HEK293 (cell line): ENCODE data around the gene ELAVL2.

ENCODE experiments used
- FEZF1 ChIP-seq: fragments of 450-650 bp; formaldehyde crosslinking; IDR thresholded peaks from 2 replicates; pipeline ENCODE4 v1.5.1; 2016; ENCODE audit warnings: missing biosample characterization, missing genetic modification characterization
- GLIS1 ChIP-seq: fragments of 450-650 bp; formaldehyde crosslinking; IDR thresholded peaks from 2 replicates; pipeline ENCODE4 v1.5.1; 2016; ENCODE audit warnings: missing biosample characterization, missing genetic modification characterization
- HOXA7 ChIP-seq: sonication (generic); formaldehyde crosslinking; IDR thresholded peaks from 2 replicates; pipeline ENCODE4 v1.8.1; 2022; ENCODE audit warnings: missing genetic modification reagents, borderline replicate concordance
- KLF1 ChIP-seq: fragments of 450-650 bp; formaldehyde crosslinking; IDR thresholded peaks from 2 replicates; pipeline ENCODE4 v1.5.1; 2016; ENCODE audit warnings: missing biosample characterization, missing genetic modification characterization
- KLF17 ChIP-seq: fragments of 450-650 bp; formaldehyde crosslinking; IDR thresholded peaks from 2 replicates; pipeline ENCODE4 v1.5.1; 2016; ENCODE audit warnings: missing biosample characterization, missing genetic modification characterization
- OSR2 ChIP-seq: fragments of 450-650 bp; formaldehyde crosslinking; IDR thresholded peaks from 2 replicates; pipeline ENCODE4 v1.5.1; 2016; ENCODE audit warnings: missing biosample characterization, missing genetic modification characterization
- OVOL3 ChIP-seq: fragments of 450-650 bp; formaldehyde crosslinking; IDR thresholded peaks from 2 replicates; pipeline ENCODE4 v1.5.1; 2016; ENCODE audit warnings: missing biosample characterization, missing genetic modification characterization
- PATZ1 ChIP-seq: fragments of 450-650 bp; formaldehyde crosslinking; IDR thresholded peaks from 2 replicates; pipeline ENCODE4 v1.5.1; 2016; ENCODE audit warnings: missing biosample characterization, missing genetic modification characterization
- PBX3 ChIP-seq: sonication (generic); formaldehyde crosslinking; IDR thresholded peaks from 2 replicates; pipeline ENCODE4 v1.8.1; 2022; ENCODE audit warnings: mild to moderate bottlenecking, moderate library complexity, missing genetic modification reagents
- RBAK ChIP-seq: fragments of 450-650 bp; formaldehyde crosslinking; IDR thresholded peaks from 2 replicates; pipeline ENCODE4 v1.5.1; 2016; ENCODE audit warnings: missing biosample characterization, missing genetic modification characterization
- SALL2 ChIP-seq: fragments of 450-650 bp; formaldehyde crosslinking; IDR thresholded peaks from 2 replicates; pipeline ENCODE4 v1.5.0; 2017; ENCODE audit warnings: missing biosample characterization, mild to moderate bottlenecking, missing genetic modification characterization, borderline replicate concordance
- YY1 ChIP-seq: fragments of 450-650 bp; formaldehyde crosslinking; IDR thresholded peaks from 2 replicates; pipeline ENCODE4 v1.5.1; 2018; ENCODE audit warnings: missing biosample characterization, missing genetic modification characterization
- ZNF223 ChIP-seq: fragments of 450-650 bp; formaldehyde crosslinking; IDR thresholded peaks from 2 replicates; pipeline ENCODE4 v1.5.1; 2016; ENCODE audit warnings: missing biosample characterization, missing genetic modification characterization
- ZNF274 ChIP-seq, 2 experiments: fragments of 200-500 bp in 1 of 2; fragments of 450-650 bp in 1 of 2; sonication (Bioruptor generic) in 1 of 2; formaldehyde crosslinking in 1 of 2; IDR thresholded peaks; 2 replicates each; pipeline versions ENCODE4 v1.5.1 to v1.6.1; 2014 to 2016; ENCODE audit warnings: borderline replicate concordance in 1 of 2, inconsistent platforms in 1 of 2, low read length in 1 of 2, missing biosample characterization in 1 of 2, missing genetic modification characterization in 1 of 2
- ZNF311 ChIP-seq: fragments of 450-650 bp; formaldehyde crosslinking; IDR thresholded peaks from 2 replicates; pipeline ENCODE4 v1.5.1; 2017; ENCODE audit warnings: missing biosample characterization, missing genetic modification characterization, borderline replicate concordance
- ZNF416 ChIP-seq: fragments of 450-650 bp; formaldehyde crosslinking; IDR thresholded peaks from 2 replicates; pipeline ENCODE4 v1.5.1; 2016; ENCODE audit warnings: missing biosample characterization, missing genetic modification characterization
- ZNF521 ChIP-seq: fragments of 450-650 bp; formaldehyde crosslinking; IDR thresholded peaks from 2 replicates; pipeline ENCODE4 v1.5.1; 2017; ENCODE audit warnings: missing biosample characterization, mild to moderate bottlenecking, missing genetic modification characterization
- ZNF548 ChIP-seq: fragments of 450-650 bp; formaldehyde crosslinking; IDR thresholded peaks from 2 replicates; pipeline ENCODE4 v1.5.1; 2016; ENCODE audit warnings: missing biosample characterization, missing genetic modification characterization
- ZNF580 ChIP-seq: fragments of 450-650 bp; formaldehyde crosslinking; IDR thresholded peaks from 2 replicates; pipeline ENCODE4 v1.5.1; 2016; ENCODE audit warnings: missing biosample characterization, missing genetic modification characterization
- ZNF629 ChIP-seq: fragments of 450-650 bp; formaldehyde crosslinking; IDR thresholded peaks from 2 replicates; pipeline ENCODE4 v1.5.1; 2017; ENCODE audit warnings: missing biosample characterization, missing genetic modification characterization
- ZNF654 ChIP-seq: fragments of 450-650 bp; formaldehyde crosslinking; IDR thresholded peaks from 2 replicates; pipeline ENCODE4 v1.5.1; 2016; ENCODE audit warnings: low read depth, missing biosample characterization, missing genetic modification characterization
- ZNF704 ChIP-seq: fragments of 450-650 bp; formaldehyde crosslinking; IDR thresholded peaks from 2 replicates; pipeline ENCODE4 v1.5.1; 2016; ENCODE audit warnings: missing biosample characterization, missing genetic modification characterization
- ZNF785 ChIP-seq: fragments of 450-650 bp; formaldehyde crosslinking; IDR thresholded peaks from 2 replicates; pipeline ENCODE4 v1.5.1; 2016; ENCODE audit warnings: missing biosample characterization, missing genetic modification characterization
- ZSCAN18 ChIP-seq: fragments of 450-650 bp; formaldehyde crosslinking; IDR thresholded peaks from 2 replicates; pipeline ENCODE4 v1.5.1; 2016; ENCODE audit warnings: missing biosample characterization, missing genetic modification characterization
- ZSCAN30 ChIP-seq: fragments of 450-650 bp; IDR thresholded peaks from 2 replicates; pipeline ENCODE4 v1.5.1; 2018; ENCODE audit warnings: missing biosample characterization, mild to moderate bottlenecking, missing genetic modification characterization, moderate library complexity
- ZSCAN4 ChIP-seq: fragments of 450-650 bp; formaldehyde crosslinking; IDR thresholded peaks from 2 replicates; pipeline ENCODE4 v1.5.1; 2017; ENCODE audit warnings: missing biosample characterization, missing genetic modification characterization

ELAVL2 gene

GRCh38 chr9:23826120-23826629, at the start of gene ELAVL2 (continued):
- no peak for TF ChIP-seq ZNF704 (tag by site-specific recombination)
- TF ChIP-seq ZNF274 (IDR thresholded peaks at IDR 0.05; ENCODE audit: low read length): no peak
- no peak for TF ChIP-seq ZNF274 (tag by site-specific recombination; IDR thresholded peaks at IDR 0.05; ENCODE audit: borderline replicate concordance)
- TF ChIP-seq OVOL3 (tag by site-specific recombination): peak; percentile 36; the same call in 1 of the 2 replicates
- peak; percentile 71 for TF ChIP-seq PATZ1 (tag by site-specific recombination)
- TF ChIP-seq ZNF629: peak; percentile 70
- TF ChIP-seq ZSCAN4 (tag by site-specific recombination): peak; percentile 76
- TF ChIP-seq ZSCAN30 (tag by site-specific recombination): peak; percentile 84
- TF ChIP-seq FEZF1 (tag by site-specific recombination): no peak
- TF ChIP-seq PBX3 (CRISPR knock-in tag): peak; percentile 91
- TF ChIP-seq ZNF580 (tag by site-specific recombination): peak; percentile 81; the same call in 1 of the 2 replicates
- TF ChIP-seq OSR2 (tag by site-specific recombination): 0 out of 2 replicates have a peak, but pooled peaks have one; percentile 25
- TF ChIP-seq ZNF785 (tag by site-specific recombination): no peak
- no peak for TF ChIP-seq ZNF521 (tag by site-specific recombination)
- no peak for TF ChIP-seq ZNF548 (tag by site-specific recombination)
- TF ChIP-seq GLIS1: 0 out of 2 replicates have a peak, but pooled peaks have one; percentile 32
- no peak for TF ChIP-seq ZNF223 (tag by site-specific recombination)
- TF ChIP-seq YY1 (tag by site-specific recombination): peak; percentile 74
- no peak for TF ChIP-seq SALL2
- peak; percentile 82 for TF ChIP-seq KLF17
- TF ChIP-seq ZSCAN18: no peak
- TF ChIP-seq RBAK (tag by site-specific recombination): no peak
- no peak for TF ChIP-seq ZNF654
- TF ChIP-seq ZNF311 (tag by site-specific recombination): no peak
- no peak for TF ChIP-seq ZNF416 (tag by site-specific recombination)
- TF ChIP-seq HOXA7 (CRISPR knock-in tag): no peak
- TF ChIP-seq KLF1 (tag by site-specific recombination): peak; percentile 48; the same call in 1 of the 2 replicates
